Stimulated activated CD8-positive, alpha-beta memory T cell treated with anti-CD3 and anti-CD28 coated beads, Interleukin-15, amount 100 ng/mL, for 4 hours (primary cell): ENCODE data around the gene DNAJC15.
"Not testable (repeated sequence)": the region's sequence is repeated elsewhere in the genome, so short reads cannot be mapped to it uniquely, and the experiment has no call there.

Source experiments
- DNase-seq, 2 donors: peaks; one replicate each; pipeline ENCODE4 v3.0.0-alpha.2; 2020; ENCODE audit warnings: low read depth in 2 of 2

DNAJC15 gene

DNA sequence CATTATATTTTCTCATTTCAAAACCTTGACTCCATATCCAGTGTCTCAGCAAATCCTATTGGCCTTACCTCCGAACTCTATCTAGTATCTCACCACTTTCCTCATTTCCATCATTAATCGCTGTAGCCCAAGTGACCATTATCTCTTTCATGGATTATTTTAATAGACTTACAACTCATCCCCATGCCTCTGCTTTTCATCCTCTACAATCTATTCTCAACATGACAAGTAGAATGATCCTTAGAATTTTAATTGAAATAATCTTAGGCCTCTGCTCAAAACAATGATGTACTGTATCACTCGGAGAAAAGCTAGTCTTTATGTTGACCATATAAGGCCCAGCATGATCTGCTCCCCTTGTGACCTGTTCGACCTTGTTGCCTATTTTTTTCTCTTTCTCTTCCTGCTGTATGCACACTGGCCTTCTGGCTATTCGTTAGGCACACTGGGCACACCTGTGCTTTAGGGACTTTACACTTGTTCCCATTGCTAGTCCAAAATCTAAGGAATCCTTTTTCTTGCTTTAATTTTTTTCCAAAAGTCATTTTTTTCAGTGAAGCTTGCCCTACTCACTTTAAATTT, 21.4 kb downstream of the DNAJC15 start:
- no peak for DNase-seq

DNA sequence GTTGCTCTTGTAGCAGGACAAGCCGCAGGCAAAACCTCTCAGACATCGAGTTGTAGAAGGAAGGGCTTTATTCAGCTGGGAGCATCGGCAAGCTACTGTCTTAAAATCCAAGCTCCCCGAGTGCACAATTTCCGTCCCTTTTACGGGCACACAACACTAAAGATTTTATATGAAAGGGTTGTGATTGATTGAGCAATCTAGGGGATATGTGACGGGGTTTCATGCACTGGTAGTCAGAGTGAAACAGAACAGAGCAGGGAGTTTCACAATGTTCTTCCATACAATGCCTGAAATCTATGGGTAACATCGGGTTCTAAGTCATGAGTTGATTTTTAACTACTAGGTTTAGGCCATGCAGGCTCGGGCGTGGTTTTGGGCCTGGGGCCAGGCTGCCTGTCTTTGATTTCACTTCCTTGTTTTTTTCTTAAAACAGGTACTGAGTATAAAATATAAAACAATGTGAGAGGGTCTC, 22.0 kb downstream of the DNAJC15 start:
- DNase-seq, result not testable (repeated sequence)

DNA sequence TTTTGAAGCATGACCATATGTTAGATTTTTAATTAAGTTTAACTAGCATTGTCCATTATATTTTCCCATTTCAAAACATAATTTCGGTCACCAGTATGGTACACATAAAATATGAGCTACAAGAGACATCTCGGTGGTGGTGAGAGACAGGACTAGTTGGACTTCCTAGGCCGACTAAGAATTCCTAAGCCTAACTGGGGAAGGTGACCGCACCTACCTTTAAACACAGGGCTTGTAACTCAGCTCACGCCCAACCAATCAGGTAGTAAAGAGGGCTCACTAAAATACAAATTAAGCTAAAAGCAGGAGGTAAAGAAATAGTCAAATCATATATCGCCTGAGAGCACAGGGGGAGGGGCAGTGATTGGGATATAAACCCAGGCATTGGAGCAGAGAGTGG, 22.9 kb downstream of the DNAJC15 start:
- DNase-seq, result no peak

DNA sequence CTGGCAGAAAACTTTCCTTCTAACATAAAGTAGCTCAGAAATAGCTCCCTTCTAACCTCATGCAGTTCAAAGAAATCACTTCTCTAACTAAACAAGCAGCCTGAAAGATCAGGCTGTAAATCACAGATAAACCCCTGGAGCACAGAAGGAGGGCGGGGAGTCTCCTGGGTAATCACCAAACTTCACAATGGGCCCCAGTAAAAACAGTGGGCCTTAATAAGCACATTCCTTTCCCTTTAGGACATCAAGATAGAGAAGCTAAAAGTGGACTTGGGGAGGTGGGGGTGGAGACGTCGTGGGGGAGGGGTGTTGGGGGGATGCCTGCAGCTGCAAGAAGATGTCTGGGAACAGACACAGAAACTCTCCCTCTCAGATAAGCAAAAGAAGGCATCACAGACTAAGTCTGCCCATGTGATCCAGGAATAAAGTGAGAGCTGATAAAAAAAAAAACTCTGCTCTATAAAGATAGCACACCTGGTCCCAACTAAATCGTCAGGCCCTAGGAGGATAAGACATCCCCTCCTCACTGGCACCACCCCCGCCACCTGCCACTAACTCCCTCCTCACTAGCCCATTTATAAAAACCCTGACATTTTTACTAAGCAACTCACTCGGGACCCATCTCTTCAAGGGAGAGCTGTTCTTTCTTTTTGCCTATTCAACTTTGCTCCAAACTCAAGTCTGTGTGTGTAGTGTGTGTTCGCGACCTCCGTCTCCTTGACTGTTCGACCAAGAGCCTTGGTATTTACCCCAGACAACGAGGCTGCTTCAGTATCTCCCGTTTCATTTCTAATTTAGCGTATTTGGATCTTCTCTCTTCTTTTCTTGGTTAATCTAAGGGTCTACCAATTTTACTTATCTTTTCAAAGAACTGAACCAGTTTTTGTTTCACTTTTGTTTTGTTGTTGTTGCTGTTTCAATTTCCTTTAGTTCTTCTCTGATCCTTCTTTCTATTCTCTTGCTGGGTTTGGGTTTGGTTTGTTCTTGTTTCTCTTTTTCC, 31.7 kb downstream of the DNAJC15 start:
- DNase-seq, result no peak

DNA sequence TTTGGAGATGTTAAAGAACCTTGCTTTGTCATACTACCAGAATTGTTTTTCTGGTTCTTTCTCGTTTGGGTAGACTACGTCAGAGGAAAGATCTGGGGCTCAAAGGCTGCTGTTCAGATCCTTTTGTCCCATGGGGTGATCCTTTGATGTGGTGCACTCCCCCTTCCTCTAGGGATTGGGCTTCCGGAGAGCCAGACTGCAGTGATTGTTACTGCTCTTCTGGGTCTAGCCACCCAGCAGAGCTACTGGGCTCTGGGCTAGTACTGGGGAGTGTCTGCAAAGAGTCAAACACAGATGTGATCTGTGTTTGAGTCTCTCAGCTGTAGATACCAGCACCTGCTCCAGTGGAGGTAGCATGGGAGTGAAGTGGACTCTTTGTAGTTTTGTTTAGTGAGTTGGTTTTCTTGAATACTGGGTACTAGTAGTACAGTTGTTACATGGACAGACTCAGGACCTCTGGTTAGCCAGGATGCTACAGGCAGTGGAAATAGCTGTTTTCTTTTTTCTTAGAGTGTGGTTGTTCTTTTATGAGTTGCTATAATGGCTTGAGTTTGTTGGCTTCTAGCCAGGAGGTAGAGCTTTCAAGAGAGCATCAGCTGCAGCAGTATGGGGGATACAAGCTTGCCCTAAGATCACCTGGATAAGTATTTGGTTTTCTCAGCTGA, 34.4 kb downstream of the DNAJC15 start:
- DNase-seq, result no peak

DNA sequence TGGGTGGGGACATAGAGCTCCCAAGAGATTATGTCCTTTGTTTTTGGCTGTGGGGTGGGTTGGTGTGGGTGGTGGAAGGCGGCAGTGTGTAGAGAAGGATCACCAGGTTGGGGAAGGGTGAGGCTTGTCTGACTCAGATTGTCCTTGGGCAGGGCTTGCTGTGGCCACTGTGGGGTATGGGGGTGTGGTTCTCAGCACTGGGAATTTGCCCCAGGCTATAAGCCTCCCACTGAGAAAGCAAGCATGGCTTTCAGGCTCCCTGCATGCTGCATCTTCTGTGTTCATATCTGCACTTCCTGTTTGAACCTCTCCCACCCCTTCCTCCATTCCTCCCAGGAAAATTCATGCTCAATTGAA, 34.9 kb downstream of the DNAJC15 start:
- DNase-seq, result no peak

DNA sequence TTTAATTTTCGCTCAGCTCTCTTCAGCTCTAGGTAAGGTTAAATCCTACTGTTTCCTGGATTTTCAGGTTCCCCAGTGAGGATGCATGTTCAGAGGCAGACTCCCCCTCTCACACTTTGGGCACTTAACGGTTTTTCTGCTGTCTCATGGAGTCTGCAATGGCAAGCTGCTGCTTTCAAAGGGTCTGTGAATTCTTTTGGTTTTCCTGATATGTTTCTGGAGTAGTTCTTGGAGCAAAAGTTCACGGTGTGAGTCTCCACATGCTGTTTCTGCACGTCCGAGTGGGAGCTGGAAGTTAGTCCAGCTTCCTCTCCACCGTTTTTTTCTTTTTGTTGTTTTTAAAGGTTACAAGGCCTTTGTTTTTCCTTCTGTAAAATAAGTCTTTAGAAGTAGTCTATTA, 35.4 kb downstream of the DNAJC15 start:
- DNase-seq, result no peak

DNA sequence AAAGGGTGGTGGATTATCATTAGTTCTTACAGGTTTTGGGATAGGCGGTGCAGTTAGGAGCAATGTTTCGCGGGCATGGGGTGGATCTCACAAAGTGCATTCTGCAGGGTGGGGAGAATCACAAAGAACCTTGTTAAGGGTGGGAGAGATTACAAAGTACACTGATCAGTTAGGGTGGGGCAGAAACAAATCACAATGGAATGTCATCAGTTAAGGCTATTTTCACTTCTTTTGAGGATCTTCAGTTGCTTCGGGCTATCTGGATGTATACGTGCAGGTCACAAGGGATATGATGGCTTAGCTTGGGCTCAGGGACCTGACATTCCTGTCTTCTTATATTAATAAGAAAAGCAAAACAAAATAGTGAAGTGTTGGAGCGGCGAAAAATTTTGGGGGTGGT, 36.4 kb downstream of the DNAJC15 start:
- DNase-seq, result not testable (repeated sequence)

DNA sequence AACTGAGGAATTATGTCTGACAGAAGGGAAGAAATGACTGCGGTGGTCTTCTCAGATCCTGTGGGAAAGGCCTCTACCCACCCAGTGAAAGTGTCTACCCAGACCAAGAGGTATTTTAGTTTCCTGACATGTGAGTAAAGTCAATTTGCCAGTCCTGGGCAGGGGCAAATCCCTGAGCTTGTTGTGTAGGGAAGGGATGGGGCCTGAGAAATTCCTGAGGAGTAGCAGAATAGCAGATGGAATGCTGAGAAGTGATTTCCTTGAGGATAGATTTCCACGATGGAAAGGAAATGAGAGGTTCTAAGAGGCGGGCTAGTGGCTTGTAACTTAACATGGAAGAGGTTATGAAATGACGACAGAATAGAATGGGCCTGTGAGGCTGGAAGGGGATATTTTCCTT, 37.4 kb downstream of the DNAJC15 start:
- DNase-seq, result not testable (repeated sequence)

DNA sequence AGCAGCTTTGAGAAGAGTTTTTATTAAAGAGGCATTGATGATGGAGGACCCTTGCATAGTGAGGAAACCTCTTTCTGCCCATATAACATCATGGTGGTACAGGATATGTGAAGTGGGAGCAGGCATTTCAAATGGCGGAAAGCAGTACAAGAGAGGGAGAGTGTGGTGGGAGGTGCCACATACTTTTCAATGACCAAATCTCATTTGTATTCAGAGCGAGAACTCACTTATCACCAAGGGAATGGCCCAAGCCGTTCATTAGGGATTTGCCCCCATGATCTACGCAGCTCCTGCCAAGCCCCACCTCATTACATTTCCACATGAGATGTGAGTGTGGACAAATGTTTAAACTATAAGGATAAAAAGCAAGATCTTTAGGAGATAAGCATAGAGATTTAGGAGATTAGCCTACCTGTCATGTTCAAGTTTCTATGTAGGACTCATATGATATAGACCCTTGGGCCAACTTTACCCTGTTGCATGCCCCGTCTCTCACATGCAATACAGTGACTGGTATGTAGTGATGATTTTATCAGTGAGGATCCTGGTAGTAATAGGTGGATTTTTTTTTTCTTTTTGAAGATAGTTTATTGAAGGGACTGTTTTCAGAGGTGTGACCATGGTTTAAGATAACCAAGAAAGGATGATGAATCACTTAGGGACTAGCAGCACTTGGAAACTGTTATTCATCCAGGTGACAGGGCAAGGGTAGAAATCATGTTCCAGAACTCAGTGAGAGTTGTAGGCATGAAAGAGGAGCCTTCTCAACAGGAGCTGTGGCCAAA, 38.3 kb downstream of the DNAJC15 start:
- no peak for DNase-seq

DNA sequence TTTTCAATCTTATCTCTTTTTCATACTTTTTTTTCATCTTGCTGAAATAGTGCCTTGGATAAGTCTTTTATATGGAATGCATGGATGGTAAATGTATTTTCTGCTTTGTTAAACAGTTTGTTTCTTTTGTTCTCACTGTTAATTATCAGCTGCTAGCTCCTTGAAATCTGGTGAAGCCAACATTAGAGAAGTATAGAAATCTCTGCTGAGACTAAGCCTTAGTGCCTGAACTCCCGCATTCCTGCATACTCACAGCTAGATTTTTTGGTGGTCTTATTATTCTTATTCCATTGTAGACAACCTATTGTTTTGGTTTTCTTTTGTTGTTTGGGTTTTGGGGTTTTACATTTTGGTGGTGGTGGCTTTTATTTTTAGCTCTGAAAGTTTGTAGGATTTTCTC, 48.4 kb downstream of the DNAJC15 start:
- no peak for DNase-seq

DNA sequence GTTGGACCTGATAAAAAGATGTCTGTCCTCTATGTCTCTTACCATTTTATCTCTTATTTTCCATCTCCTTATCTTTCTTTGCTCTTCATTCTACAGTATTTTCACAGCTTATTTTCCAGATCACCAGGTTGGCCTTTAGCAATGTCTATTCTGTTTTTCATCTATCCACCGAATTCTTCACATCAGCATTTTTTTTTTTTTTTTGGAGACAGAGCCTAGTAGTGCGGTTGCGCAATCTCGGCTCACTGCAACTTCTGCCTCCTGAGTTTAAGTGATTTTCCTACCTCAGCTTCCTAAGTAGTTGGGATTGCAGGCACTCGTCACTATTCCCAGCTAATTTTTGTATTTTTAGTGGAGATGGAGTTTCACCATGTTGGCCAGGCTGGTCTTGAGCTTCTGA, 49.0 kb downstream of the DNAJC15 start:
- DNase-seq, result no peak

DNA sequence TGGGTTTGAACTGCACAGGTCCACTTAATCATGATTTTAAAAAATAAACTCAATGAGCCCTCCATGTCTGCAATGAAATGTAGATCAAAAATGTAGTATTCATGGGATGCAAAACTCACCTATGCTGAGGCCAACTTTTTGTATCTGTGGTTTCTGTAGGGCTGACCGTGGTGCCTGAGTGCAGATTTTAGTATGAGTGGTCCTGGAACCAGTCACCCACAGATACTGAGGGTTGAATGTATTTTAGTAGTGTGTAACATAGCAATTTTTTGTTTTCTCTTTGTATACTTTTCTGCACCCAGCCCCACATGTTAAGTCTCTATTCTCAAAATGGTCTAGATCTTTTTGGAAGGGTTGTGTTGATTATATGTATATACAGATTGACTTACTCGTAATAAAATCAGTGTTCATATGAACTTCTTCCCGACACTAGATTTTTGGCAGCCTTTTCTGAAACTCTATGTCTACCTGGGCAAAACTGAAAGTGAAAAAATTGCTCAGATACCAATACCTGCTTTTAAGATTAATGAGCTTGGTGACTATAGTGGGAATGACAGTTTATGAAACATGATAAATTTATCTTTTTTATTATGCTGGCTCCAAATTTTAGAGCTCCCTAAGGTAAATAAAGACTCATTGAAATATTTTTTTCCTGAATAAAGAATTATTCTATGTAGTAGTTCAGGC, 51.6 kb downstream of the DNAJC15 start:
- no peak for DNase-seq

DNA sequence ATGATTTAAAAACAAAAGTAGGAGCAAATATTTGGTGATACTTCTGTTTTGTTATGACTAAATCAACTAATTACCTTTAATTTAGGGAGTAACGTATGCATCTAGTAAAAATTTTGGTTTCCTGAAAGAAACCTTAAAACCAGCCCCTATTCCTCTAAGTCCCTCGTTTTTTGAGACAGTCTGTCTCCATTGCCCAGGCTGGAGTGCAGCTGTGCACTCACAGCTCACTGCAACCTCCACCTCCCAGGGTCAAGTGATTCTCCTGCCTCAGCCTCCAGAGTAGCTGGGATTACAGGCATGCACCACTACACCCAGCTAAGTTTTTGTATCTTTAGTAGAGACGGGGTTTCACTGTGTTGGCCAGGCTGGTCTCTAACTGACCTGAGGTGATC, 52.1 kb downstream of the DNAJC15 start:
- DNase-seq, result not testable (repeated sequence)

DNA sequence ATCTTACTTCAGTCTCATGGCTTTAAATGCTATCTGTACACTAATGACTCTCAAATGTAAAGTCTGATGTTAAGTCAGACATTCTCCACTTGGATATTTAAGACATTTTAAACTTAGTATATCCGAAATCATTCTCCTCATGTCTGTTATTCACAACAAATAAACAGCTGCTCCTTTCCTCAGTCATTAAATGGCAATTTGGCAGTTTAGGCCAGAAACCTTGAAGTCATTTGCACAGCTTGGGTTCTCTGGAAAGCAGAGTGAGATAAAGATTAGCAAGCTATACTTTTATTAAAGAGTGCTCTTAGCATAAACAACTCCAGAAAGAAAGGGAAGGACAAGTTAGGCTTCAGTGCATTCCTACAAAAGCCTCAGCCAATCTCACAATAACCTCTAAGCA, 53.7 kb downstream of the DNAJC15 start:
- no peak for DNase-seq

DNA sequence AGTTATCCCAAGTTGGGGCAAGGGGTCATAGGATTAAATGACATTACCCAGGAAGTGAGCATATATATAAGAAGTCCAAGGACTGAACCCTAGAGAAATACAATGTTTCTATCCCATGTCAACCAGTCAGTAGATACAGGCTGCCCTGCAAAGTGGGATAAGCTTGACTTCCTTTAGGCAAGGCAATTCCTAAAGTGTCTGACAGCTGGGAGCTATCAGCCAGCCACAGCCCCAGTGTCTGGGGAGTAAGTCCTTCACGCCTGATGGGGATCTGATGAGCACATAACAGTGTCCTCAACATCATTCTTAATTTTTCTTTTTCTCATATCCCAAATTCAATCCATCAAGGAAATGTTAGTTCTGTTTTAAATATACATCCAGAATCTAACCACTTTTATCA, 54.1 kb downstream of the DNAJC15 start:
- no peak for DNase-seq

DNA sequence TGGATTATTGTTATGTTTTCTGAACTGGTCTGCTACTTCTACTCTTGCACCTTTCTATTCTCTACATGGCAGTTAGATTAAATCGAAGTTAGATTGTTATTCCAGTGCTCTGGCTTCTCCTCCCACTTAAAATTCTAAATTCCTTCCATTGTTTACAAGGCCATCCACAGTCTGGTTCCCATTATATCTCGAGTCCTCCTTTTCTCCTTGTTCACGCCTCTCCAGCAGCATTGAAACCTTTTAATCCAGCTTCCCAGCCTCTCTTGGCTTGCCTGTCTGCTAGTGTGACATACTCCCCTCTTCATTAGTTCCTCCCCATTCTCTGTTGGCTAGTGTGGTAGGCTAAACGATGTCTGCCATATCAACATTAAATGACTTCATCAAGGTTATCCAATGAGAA, 54.5 kb downstream of the DNAJC15 start:
- no peak for DNase-seq

DNA sequence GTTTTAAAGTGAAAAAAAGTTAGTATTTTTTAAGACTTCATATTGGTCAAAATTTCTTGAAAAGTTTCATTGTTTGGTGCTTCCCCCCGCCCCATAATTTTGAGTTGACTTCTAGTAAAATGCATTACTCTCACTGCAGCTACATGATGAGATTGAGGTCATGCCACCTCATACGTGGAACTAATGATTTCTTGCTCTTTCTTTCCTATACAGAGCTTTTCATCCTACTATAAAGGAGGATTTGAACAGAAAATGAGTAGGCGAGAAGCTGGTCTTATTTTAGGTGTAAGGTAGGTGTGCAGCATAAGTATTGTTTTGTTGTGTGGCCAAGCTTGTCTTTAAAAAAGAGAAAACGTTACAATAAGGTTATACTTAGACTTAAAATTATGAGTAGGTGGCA, 55.0 kb downstream of the DNAJC15 start:
- DNase-seq, result no peak

DNA sequence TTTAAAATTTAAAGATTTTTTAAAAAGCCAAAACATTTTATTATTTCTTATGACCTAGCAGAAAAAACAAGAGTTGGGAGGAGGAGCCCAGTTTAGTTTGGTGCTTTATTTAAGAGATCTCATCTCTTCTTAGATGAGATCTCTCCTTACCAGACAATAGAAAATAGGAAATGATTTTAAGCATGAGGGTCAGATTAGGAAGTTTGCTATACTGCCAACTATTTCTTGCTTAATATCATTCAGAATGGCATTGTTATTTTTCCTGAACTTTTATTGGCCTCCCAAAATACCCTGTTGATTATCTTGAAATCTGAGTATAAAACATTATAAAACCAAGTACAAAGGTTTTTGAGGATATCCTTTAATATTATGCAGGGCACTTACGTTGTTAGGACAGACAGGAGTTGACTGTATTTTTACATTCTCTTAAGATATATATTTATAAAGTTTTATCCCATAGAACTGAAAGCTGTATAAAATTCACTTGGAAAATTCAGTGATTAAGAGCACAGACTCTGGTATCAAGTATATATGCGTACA, 56.1 kb downstream of the DNAJC15 start:
- DNase-seq, result no peak

DNA sequence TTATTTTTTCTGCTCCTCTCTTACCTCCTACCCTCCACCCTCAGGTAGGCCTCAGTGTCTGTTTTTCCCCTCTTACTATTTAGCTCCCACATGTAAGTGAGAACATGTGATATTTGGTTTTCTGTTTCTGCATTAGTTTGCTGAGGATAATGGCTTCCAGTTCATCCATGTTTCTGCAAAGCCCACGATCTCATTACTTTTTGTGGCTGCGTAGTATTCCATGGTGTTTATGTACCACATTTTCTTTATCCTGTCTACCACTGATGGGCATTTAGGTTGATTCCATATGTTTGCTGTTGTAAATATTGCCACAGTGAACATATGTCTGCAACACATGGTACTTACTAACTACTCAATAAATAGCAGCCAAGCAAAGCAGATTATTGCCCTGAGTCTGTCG, 56.8 kb downstream of the DNAJC15 start:
- DNase-seq, result no peak

DNA sequence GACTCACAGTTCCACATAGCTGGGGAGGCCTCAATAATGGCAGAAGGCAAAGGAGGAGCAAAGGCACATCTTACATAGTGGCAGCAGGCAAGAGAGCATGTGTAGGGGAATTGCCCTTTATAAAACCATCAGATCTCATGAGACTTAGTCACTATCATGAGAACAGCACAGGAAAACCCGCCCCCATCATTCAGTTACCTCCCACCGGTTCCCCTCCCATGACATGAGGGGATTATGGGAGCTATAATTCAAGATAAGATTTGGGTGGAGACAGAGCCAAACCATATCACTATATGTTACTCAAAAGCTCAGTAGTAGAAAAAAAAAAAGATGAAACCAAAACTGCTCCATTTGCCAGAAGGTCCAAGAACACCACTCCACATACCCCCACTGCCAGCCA, 58.5 kb downstream of the DNAJC15 start:
- no peak for DNase-seq
